A549 (cell line): ENCODE measurements around the gene HOXC11. TPM values are rescaled to one million over a fixed set of nuclear protein-coding genes. Genes with fewer than 3 reads are reported as not detected.

Experiments
- ATAC-seq, 2 experiments: fragments of 200-7000 bp in 1 of 2; fragments of >200 bp in 1 of 2; cut with Nextera tagmentation in 1 of 2; cut with Tn5 transposase in 1 of 2; 3 replicates each; pipeline versions ENCODE4 v1.8.0 to v1.9.1; 2018 to 2020; ENCODE audit warnings: mild to moderate bottlenecking in 1 of 2, moderate library complexity in 1 of 2
- CTCF ChIA-PET: fragments of 300-600 bp; sonication (Branson Sonifier 250); formaldehyde crosslinking; extraction: SDS; loops from one replicate; lab custom pipeline; 2021; ENCODE audit warnings: antibody characterized with exemption, inconsistent platforms; lab: Yijun Ruan, JAX
- POLR2A ChIA-PET: fragments of 350-600 bp; formaldehyde crosslinking; extraction: SDS; loops from one replicate; lab custom pipeline; 2021; ENCODE audit warnings: antibody characterized with exemption, inconsistent platforms; lab: Yijun Ruan, JAX
- DNase-seq, 2 experiments: peaks; one replicate each; pipeline versions ENCODE4 v3.0.0 to v3.0.0-alpha.2; 2011 to 2016; ENCODE audit warnings: low read depth in 1 of 2, low spot score in 1 of 2
- FAIRE-seq: peaks from 2 replicates; lab custom pipeline; 2011; peaks lifted over from hg19 to GRCh38; lab: Jason Lieb, UNC
- H3K27ac ChIP-seq, 2 experiments: fragments of >200 bp; sonication (Bioruptor Twin); formaldehyde crosslinking; 3 replicates each; pipeline ENCODE4 v1.5.1; 2016 to 2017
- H3K4me1 ChIP-seq: fragments of >200 bp; sonication (Bioruptor Twin); formaldehyde crosslinking; 3 replicates; pipeline ENCODE4 v1.6.1; 2016
- H3K4me2 ChIP-seq: fragments of >200 bp; sonication (Bioruptor Twin); formaldehyde crosslinking; 3 replicates; pipeline ENCODE4 v1.6.1; 2016
- H3K4me3 ChIP-seq: fragments of >200 bp; sonication (Bioruptor Twin); formaldehyde crosslinking; 3 replicates; pipeline ENCODE4 v1.5.1; 2016
- H3K9me3 ChIP-seq: fragments of >200 bp; sonication (Bioruptor Twin); formaldehyde crosslinking; 3 replicates; pipeline ENCODE4 v1.6.1; 2016
- CBX2 ChIP-seq: fragments of 200-600 bp; sonication (generic); IDR thresholded peaks from 2 replicates; pipeline ENCODE4 v1.6.1; 2016; ENCODE audit warnings: low read depth, mild to moderate bottlenecking, borderline replicate concordance
- CEBPB ChIP-seq, 2 experiments: fragments of >200 bp in 1 of 2; sonication (Bioruptor Twin) in 1 of 2; formaldehyde crosslinking in 1 of 2; IDR thresholded peaks; 2 replicates each; pipeline ENCODE4 v1.6.1; 2012 to 2016
- EP300 ChIP-seq, 2 experiments: fragments of >200 bp; sonication (Bioruptor Twin); formaldehyde crosslinking; IDR thresholded peaks; 2 replicates in 1 of 2; 3 replicates in 1 of 2; pipeline ENCODE4 v1.6.1; 2016 to 2017
- ESRRA ChIP-seq: fragments of 150-350 bp; IDR thresholded peaks from 2 replicates; pipeline ENCODE4 v1.6.1; 2014; ENCODE audit warnings: mild to moderate bottlenecking, low read length, borderline replicate concordance
- FOSB ChIP-seq: fragments of 250-450 bp; sonication (Bioruptor Pico); IDR thresholded peaks from 2 replicates; pipeline ENCODE4 v1.5.0; 2020; ENCODE audit warnings: mild to moderate bottlenecking, moderate library complexity
- GATA3 ChIP-seq: IDR thresholded peaks from 2 replicates; pipeline ENCODE4 v1.6.1; 2012; ENCODE audit warnings: borderline replicate concordance
- HDAC2 ChIP-seq: fragments of 200-600 bp; sonication (generic); IDR thresholded peaks from 2 replicates; pipeline ENCODE4 v1.6.1; 2016
- HES2 ChIP-seq: fragments of >200 bp; sonication (Bioruptor Twin); formaldehyde crosslinking; IDR thresholded peaks from 2 replicates; pipeline ENCODE4 v1.6.1; 2016
- HEYL ChIP-seq: fragments of 250-450 bp; sonication (Bioruptor Pico); IDR thresholded peaks from 2 replicates; pipeline ENCODE4 v1.8.0; 2021; ENCODE audit warnings: mild to moderate bottlenecking, moderate library complexity
- JUNB ChIP-seq: fragments of >200 bp; sonication (Bioruptor Twin); formaldehyde crosslinking; IDR thresholded peaks from 2 replicates; pipeline ENCODE4 v1.6.1; 2016
- KDM1A ChIP-seq: fragments of 200-600 bp; sonication (generic); IDR thresholded peaks from 2 replicates; pipeline ENCODE4 v1.6.1; 2016; ENCODE audit warnings: low read depth, mild to moderate bottlenecking
- KDM5A ChIP-seq: fragments of 200-600 bp; sonication (generic); IDR thresholded peaks from 2 replicates; pipeline ENCODE4 v1.6.1; 2016; ENCODE audit warnings: antibody characterized with exemption, mild to moderate bottlenecking
- MYC ChIP-seq: IDR thresholded peaks from 2 replicates; pipeline ENCODE4 v1.6.1; 2012; ENCODE audit warnings: mild to moderate bottlenecking, inconsistent platforms, low read length, improper control_type of control experiment, borderline replicate concordance
- NFE2L2 ChIP-seq: fragments of 150-350 bp; conservative IDR thresholded peaks from 2 replicates; pipeline ENCODE4 v1.6.1; 2014; ENCODE audit warnings: low read length
- NPAS2 ChIP-seq: fragments of 250-450 bp; sonication (Bioruptor Pico); IDR thresholded peaks from 2 replicates; pipeline ENCODE4 v1.8.0; 2022; ENCODE audit warnings: mild to moderate bottlenecking, moderate library complexity, borderline replicate concordance
- PHF8 ChIP-seq: fragments of 200-600 bp; sonication (generic); IDR thresholded peaks from 2 replicates; pipeline ENCODE4 v1.6.1; 2016; ENCODE audit warnings: low read depth, mild to moderate bottlenecking, antibody characterized with exemption, moderate library complexity, borderline replicate concordance
- POLR2A ChIP-seq: IDR thresholded peaks from 2 replicates; pipeline ENCODE4 v1.6.1; 2012; ENCODE audit warnings: mild to moderate bottlenecking, low read length
- POLR2AphosphoS2 ChIP-seq: conservative IDR thresholded peaks from 2 replicates; pipeline ENCODE4 v1.6.1; 2012; ENCODE audit warnings: low read length, improper control_type of control experiment, inconsistent platforms
- RARB ChIP-seq: fragments of 250-450 bp; sonication (Bioruptor Pico); IDR thresholded peaks from 2 replicates; pipeline ENCODE4 v1.8.0; 2021; ENCODE audit warnings: mild to moderate bottlenecking, moderate library complexity
- RNF2 ChIP-seq: fragments of 200-600 bp; sonication (generic); IDR thresholded peaks from 2 replicates; pipeline ENCODE4 v1.6.1; 2016; ENCODE audit warnings: low read depth, mild to moderate bottlenecking, antibody characterized with exemption, moderate library complexity, borderline replicate concordance
- USF2 ChIP-seq: fragments of 450-650 bp; IDR thresholded peaks from 2 replicates; pipeline ENCODE4 v1.6.1; 2014; ENCODE audit warnings: antibody characterized with exemption
- WGBS: methylation state at CpG from one replicate; pipeline ENCODE4 v1.1.6; 2017; ENCODE audit errors: missing lambda C conversion rate; 5-methylcytosine and 5-hydroxymethylcytosine counted together
- polyA plus RNA-seq, 4 experiments: library from polyadenylated mRNA; depleted of rRNA in 3 of 4; stranded (reverse); fragments of >200 nt; fragmentation: RNase III in 1 of 4; extraction: RNeasy Plus Mini Kit Qiagen cat#74134 plus additional on column Dnase treatment in 1 of 4; gene quantifications; 2 replicates in 3 of 4; 3 replicates in 1 of 4; pipeline ENCODE4 v1.2.3, GENCODE V29; 2011 to 2017
- TF ChIP-seq, protein P1 (sequence below): fragments of >200 bp; sonication (Bioruptor Twin); formaldehyde crosslinking; IDR thresholded peaks from 3 replicates; pipeline ENCODE4 v1.6.1; 2016
- TF ChIP-seq, protein P2 (sequence below): fragments of 250-450 bp; sonication (Bioruptor Pico); IDR thresholded peaks from 2 replicates; pipeline ENCODE4 v1.5.0; 2021; ENCODE audit warnings: mild to moderate bottlenecking, moderate library complexity, borderline replicate concordance
- TF ChIP-seq, protein P3 (sequence below): fragments of >200 bp; sonication (Bioruptor Twin); formaldehyde crosslinking; IDR thresholded peaks from 3 replicates; pipeline ENCODE4 v1.5.1; 2016

Gene HOXC11
- polyA plus RNA-seq, 2 of the 4 experiments (the other 2 are of a cell fraction): 0.45 to 0.58 TPM

GRCh38 chr12:53956914-53957536 lies 15.9 kb upstream of the HOXC11 start (continued):
- TF ChIP-seq USF2 (no peak), HEYL (CRISPR knock-in tag) (no peak), GATA3 (no peak), KDM5A (no peak), RNF2 (no peak)
- TF ChIP-seq, all 56 proteins: peak for 0

DNA sequence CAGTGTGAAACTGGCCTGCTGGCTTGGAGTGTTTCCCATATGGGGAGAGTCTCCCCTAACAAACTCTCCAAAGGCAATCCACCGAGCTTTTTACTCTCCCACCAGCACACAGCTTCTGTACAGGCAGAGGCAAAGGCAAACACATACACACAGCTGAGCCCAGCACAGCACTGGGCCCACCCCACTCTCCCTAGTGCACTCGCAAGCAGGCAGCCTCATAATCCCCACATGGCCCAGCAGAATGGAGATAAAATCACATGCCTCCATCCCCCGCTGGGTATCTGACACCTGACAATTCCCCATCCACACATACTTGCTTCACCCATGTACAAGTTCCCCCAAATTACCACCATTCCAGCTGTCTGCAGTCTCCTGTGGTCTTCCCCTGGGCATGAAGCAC lies 14.8 kb upstream of the HOXC11 start:
- WGBS: 88% methylated on average over 3 of the region's 3 CpGs
- no peak overlapping the region for H3K4me2 ChIP-seq
- ChIA-PET CTCF (interaction anchor here (0.9 to 2.3 kb wide), 6 partner anchors 9 to 212 kb away, joined by 3 to 10 read pairs (median 4); partner anchors contain the start of gene HOXC10), POLR2A (no interaction called here)
- no peak overlapping the region for H3K27ac ChIP-seq
- DNase-seq (no peak), ATAC-seq (no peak), FAIRE-seq (no peak)
- H3K9me3 ChIP-seq: no peaks in the 10 kb centered on the region
- no peak overlapping the region for H3K4me3 ChIP-seq
- no peaks in the 10 kb centered on the region for H3K4me1 ChIP-seq
- TF ChIP-seq FOSB (CRISPR knock-in tag) (no peak), CBX2 (no peak), JUNB (no peak), CEBPB (IDR thresholded peaks at IDR 0.05) (no peak), HDAC2 (no peak), HES2 (no peak), NFE2L2 (no peak), NPAS2 (CRISPR knock-in tag) (no peak), POLR2AphosphoS2 (no peak), ESRRA (no peak), PHF8 (no peak), MYC (no peak), EP300 (IDR thresholded peaks at IDR 0.05) (no peak), KDM1A (no peak), POLR2A (no peak), GATA3 (no peak), RARB (no peak)
- TF ChIP-seq, protein P1, sequence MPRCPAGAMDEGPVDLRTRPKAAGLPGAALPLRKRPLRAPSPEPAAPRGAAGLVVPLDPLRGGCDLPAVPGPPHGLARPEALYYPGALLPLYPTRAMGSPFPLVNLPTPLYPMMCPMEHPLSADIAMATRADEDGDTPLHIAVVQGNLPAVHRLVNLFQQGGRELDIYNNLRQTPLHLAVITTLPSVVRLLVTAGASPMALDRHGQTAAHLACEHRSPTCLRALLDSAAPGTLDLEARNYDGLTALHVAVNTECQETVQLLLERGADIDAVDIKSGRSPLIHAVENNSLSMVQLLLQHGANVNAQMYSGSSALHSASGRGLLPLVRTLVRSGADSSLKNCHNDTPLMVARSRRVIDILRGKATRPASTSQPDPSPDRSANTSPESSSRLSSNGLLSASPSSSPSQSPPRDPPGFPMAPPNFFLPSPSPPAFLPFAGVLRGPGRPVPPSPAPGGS: no peak
- TF ChIP-seq, protein P2, sequence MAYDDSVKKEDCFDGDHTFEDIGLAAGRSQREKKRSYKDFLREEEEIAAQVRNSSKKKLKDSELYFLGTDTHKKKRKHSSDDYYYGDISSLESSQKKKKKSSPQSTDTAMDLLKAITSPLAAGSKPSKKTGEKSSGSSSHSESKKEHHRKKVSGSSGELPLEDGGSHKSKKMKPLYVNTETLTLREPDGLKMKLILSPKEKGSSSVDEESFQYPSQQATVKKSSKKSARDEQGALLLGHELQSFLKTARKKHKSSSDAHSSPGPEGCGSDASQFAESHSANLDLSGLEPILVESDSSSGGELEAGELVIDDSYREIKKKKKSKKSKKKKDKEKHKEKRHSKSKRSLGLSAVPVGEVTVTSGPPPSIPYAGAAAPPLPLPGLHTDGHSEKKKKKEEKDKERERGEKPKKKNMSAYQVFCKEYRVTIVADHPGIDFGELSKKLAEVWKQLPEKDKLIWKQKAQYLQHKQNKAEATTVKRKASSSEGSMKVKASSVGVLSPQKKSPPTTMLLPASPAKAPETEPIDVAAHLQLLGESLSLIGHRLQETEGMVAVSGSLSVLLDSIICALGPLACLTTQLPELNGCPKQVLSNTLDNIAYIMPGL (CRISPR knock-in tag): no peak
- TF ChIP-seq, protein P3, sequence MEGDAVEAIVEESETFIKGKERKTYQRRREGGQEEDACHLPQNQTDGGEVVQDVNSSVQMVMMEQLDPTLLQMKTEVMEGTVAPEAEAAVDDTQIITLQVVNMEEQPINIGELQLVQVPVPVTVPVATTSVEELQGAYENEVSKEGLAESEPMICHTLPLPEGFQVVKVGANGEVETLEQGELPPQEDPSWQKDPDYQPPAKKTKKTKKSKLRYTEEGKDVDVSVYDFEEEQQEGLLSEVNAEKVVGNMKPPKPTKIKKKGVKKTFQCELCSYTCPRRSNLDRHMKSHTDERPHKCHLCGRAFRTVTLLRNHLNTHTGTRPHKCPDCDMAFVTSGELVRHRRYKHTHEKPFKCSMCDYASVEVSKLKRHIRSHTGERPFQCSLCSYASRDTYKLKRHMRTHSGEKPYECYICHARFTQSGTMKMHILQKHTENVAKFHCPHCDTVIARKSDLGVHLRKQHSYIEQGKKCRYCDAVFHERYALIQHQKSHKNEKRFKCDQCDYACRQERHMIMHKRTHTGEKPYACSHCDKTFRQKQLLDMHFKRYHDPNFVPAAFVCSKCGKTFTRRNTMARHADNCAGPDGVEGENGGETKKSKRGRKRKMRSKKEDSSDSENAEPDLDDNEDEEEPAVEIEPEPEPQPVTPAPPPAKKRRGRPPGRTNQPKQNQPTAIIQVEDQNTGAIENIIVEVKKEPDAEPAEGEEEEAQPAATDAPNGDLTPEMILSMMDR: no peak
